Measurements from ENCODE around the gene FAM163A.

Gene FAM163A

GRCh38 chr1:179824265-179824664 is 81.2 kb downstream of the FAM163A start:
- H4K91ac ChIP-seq (ENCODE audit: low read depth, low read length, poor library complexity): no peak overlapping the region
- peaks cover 0 to 8% of the 10 kb centered on the region in 2 donors for H3K4me1 ChIP-seq (ENCODE audit: control insufficient read depth in 2 of 2, insufficient read depth in 1 of 2, low read depth in 1 of 2, low read length in 2 of 2)
- no peak overlapping the region for H3K27ac ChIP-seq (replicated peaks; ENCODE audit: low read length)
- peak overlapping the region; percentile 65 for H2BK12ac ChIP-seq (ENCODE audit: low read length)
- DNase-seq (ENCODE audit: low spot score): no peak
- H2BK15ac ChIP-seq (ENCODE audit: low read length): peak overlapping the region; percentile 24
- no CpG with 5 or more reads among the region's 6 CpGs for WGBS, 2 donors (ENCODE audit: extremely low coverage in 2 of 2, insufficient read length in 2 of 2, insufficient replicate concordance in 1 of 2)
- no peak overlapping the region for H2BK5ac ChIP-seq (ENCODE audit: low read length)
- H3K9me3 ChIP-seq (replicated peaks in 1 of 2; ENCODE audit: control insufficient read depth in 2 of 2, insufficient read depth in 1 of 2, low read depth in 1 of 2, low read length in 2 of 2): peaks cover 0 to 2% of the 10 kb centered on the region in 2 donors
- peak overlapping the region; percentile 65 for H3K23ac ChIP-seq (ENCODE audit: low read depth, low read length, poor library complexity)
- peaks cover 0 to 29% (median 0%) of the 10 kb centered on the region in 3 experiments for H3K27me3 ChIP-seq (ENCODE audit: control insufficient read depth in 3 of 3, insufficient read depth in 3 of 3, low read depth in 1 of 3, low read length in 3 of 3)
- H2BK120ac ChIP-seq (ENCODE audit: low read depth, low read length): no peak overlapping the region
- H3K79me1 ChIP-seq (ENCODE audit: low read depth, low read length): no peaks in the 10 kb centered on the region
- no peak overlapping the region for H4K8ac ChIP-seq (ENCODE audit: low read depth, low read length)
- peak overlapping the region; percentile 68 for H2AK5ac ChIP-seq (ENCODE audit: low read depth, low read length)
- peak overlapping the region; percentile 22 for H3K18ac ChIP-seq (ENCODE audit: low read length)
- no peak overlapping the region for H2AFZ ChIP-seq (ENCODE audit: low read length)
- no peak overlapping the region for H3K4ac ChIP-seq (ENCODE audit: low read length)
- no peak overlapping the region for H3K4me3 ChIP-seq (ENCODE audit: low read length in 2 of 2)
- no peak overlapping the region for H3K9ac ChIP-seq (ENCODE audit: low read depth, low read length, poor library complexity)
- no peak overlapping the region for H3K4me2 ChIP-seq (ENCODE audit: insufficient read depth, low read length, poor library complexity, severe bottlenecking)
- peak overlapping the region; percentile 33 for H3K14ac ChIP-seq (ENCODE audit: low read length)
- H3K36me3 ChIP-seq (replicated peaks in 1 of 2; ENCODE audit: control insufficient read depth in 2 of 2, insufficient read depth in 2 of 2, low read length in 2 of 2): no peaks in the 10 kb centered on the region

- no peaks in the 10 kb centered on the region for H3K36me3 ChIP-seq (replicated peaks in 1 of 2; ENCODE audit: control insufficient read depth in 2 of 2, insufficient read depth in 2 of 2, low read length in 2 of 2)
- H3K18ac ChIP-seq (ENCODE audit: low read length): peak overlapping the region; percentile 86
- H3K79me1 ChIP-seq (ENCODE audit: low read depth, low read length): no peaks in the 10 kb centered on the region
- no peak overlapping the region for H3K4me3 ChIP-seq (ENCODE audit: low read length in 2 of 2)
- H3K4ac ChIP-seq (ENCODE audit: low read length): no peak overlapping the region
- H2AFZ ChIP-seq (ENCODE audit: low read length): no peak overlapping the region
- peaks cover 0 to 28% (median 0%) of the 10 kb centered on the region in 3 experiments for H3K27me3 ChIP-seq (ENCODE audit: control insufficient read depth in 3 of 3, insufficient read depth in 3 of 3, low read depth in 1 of 3, low read length in 3 of 3)
- no peak overlapping the region for H2BK15ac ChIP-seq (ENCODE audit: low read length)
- no peak overlapping the region for H3K23ac ChIP-seq (ENCODE audit: low read depth, low read length, poor library complexity)
- H2BK12ac ChIP-seq (ENCODE audit: low read length): no peak overlapping the region
- H3K27ac ChIP-seq (replicated peaks; ENCODE audit: low read length): no peak overlapping the region
- WGBS, 2 donors (ENCODE audit: extremely low coverage in 2 of 2, insufficient read length in 2 of 2, insufficient replicate concordance in 1 of 2): no CpG with 5 or more reads among the region's 8 CpGs
- no peak overlapping the region for H4K91ac ChIP-seq (ENCODE audit: low read depth, low read length, poor library complexity)
- no peak overlapping the region for H3K9ac ChIP-seq (ENCODE audit: low read depth, low read length, poor library complexity)
- no peak overlapping the region for H3K14ac ChIP-seq (ENCODE audit: low read length)
- no peak overlapping the region for H3K4me2 ChIP-seq (ENCODE audit: insufficient read depth, low read length, poor library complexity, severe bottlenecking)
- peak overlapping the region; percentile 29 for H2AK5ac ChIP-seq (ENCODE audit: low read depth, low read length)
- H3K9me3 ChIP-seq (replicated peaks in 1 of 2; ENCODE audit: control insufficient read depth in 2 of 2, insufficient read depth in 1 of 2, low read depth in 1 of 2, low read length in 2 of 2): peaks cover 0 to 2% of the 10 kb centered on the region in 2 donors
- H4K8ac ChIP-seq (ENCODE audit: low read depth, low read length): no peak overlapping the region
- DNase-seq (ENCODE audit: low spot score): no peak
- no peak overlapping the region for H2BK5ac ChIP-seq (ENCODE audit: low read length)
- peaks cover 0 to 8% of the 10 kb centered on the region in 2 donors for H3K4me1 ChIP-seq (ENCODE audit: control insufficient read depth in 2 of 2, insufficient read depth in 1 of 2, low read depth in 1 of 2, low read length in 2 of 2)
- no peak overlapping the region for H2BK120ac ChIP-seq (ENCODE audit: low read depth, low read length)
Observed at GRCh38 chr1:179825206-179825605, 82.1 kb downstream of the FAM163A start.

- Histone ChIP-seq H2AK5ac (ENCODE audit: low read depth, low read length) (no peak overlapping the region), H3K79me1 (ENCODE audit: low read depth, low read length) (no peaks in the 10 kb centered on the region), H3K23ac (ENCODE audit: low read depth, low read length, poor library complexity) (no peak overlapping the region), H3K18ac (ENCODE audit: low read length) (peak overlapping the region; percentile 38), H3K4me3 (ENCODE audit: low read length in 2 of 2) (peak overlapping the region in 1 of 2 donors; percentile 27), H3K9ac (ENCODE audit: low read depth, low read length, poor library complexity) (no peak overlapping the region), H4K8ac (ENCODE audit: low read depth, low read length) (no peak overlapping the region), H4K91ac (ENCODE audit: low read depth, low read length, poor library complexity) (no peak overlapping the region), H3K4me1 (ENCODE audit: control insufficient read depth in 2 of 2, insufficient read depth in 1 of 2, low read depth in 1 of 2, low read length in 2 of 2) (peaks cover 0 to 8% of the 10 kb centered on the region in 2 donors), H3K4me2 (ENCODE audit: insufficient read depth, low read length, poor library complexity, severe bottlenecking) (no peak overlapping the region), H2BK12ac (ENCODE audit: low read length) (peak overlapping the region; percentile 76), H3K14ac (ENCODE audit: low read length) (no peak overlapping the region), H2BK15ac (ENCODE audit: low read length) (no peak overlapping the region), H3K9me3 (replicated peaks in 1 of 2; ENCODE audit: control insufficient read depth in 2 of 2, insufficient read depth in 1 of 2, low read depth in 1 of 2, low read length in 2 of 2) (peaks cover 0 to 2% of the 10 kb centered on the region in 2 donors), H3K4ac (ENCODE audit: low read length) (peak overlapping the region; percentile 8), H2AFZ (ENCODE audit: low read length) (peak overlapping the region; percentile 40), H2BK120ac (ENCODE audit: low read depth, low read length) (no peak overlapping the region), H3K27ac (replicated peaks; ENCODE audit: low read length) (no peak overlapping the region), H3K36me3 (replicated peaks in 1 of 2; ENCODE audit: control insufficient read depth in 2 of 2, insufficient read depth in 2 of 2, low read length in 2 of 2) (no peaks in the 10 kb centered on the region), H3K27me3 (ENCODE audit: control insufficient read depth in 3 of 3, insufficient read depth in 3 of 3, low read depth in 1 of 3, low read length in 3 of 3) (peaks cover 0 to 22% (median 0%) of the 10 kb centered on the region in 3 experiments), H2BK5ac (ENCODE audit: low read length) (no peak overlapping the region)
- no peak for DNase-seq (ENCODE audit: low spot score)
- no CpG with 5 or more reads among the region's 13 CpGs for WGBS, 2 donors (ENCODE audit: extremely low coverage in 2 of 2, insufficient read length in 2 of 2, insufficient replicate concordance in 1 of 2)
Observed at GRCh38 chr1:179825798-179826460, 82.8 kb downstream of the FAM163A start.

- no peak overlapping the region for H2BK15ac ChIP-seq (ENCODE audit: low read length)
Observed at GRCh38 chr1:179826626-179827280, 83.7 kb downstream of the FAM163A start.

More at GRCh38 chr1:179826626-179827280, 83.7 kb downstream of the FAM163A start:
- Histone ChIP-seq H3K23ac (ENCODE audit: low read depth, low read length, poor library complexity) (peak overlapping the region; percentile 26), H4K8ac (ENCODE audit: low read depth, low read length) (no peak overlapping the region), H3K4me3 (ENCODE audit: low read length in 2 of 2) (no peak overlapping the region), H2BK12ac (ENCODE audit: low read length) (no peak overlapping the region), H3K27me3 (ENCODE audit: control insufficient read depth in 3 of 3, insufficient read depth in 3 of 3, low read depth in 1 of 3, low read length in 3 of 3) (peaks cover 0 to 17% (median 0%) of the 10 kb centered on the region in 3 experiments), H4K91ac (ENCODE audit: low read depth, low read length, poor library complexity) (no peak overlapping the region), H3K4me2 (ENCODE audit: insufficient read depth, low read length, poor library complexity, severe bottlenecking) (no peak overlapping the region), H3K18ac (ENCODE audit: low read length) (no peak overlapping the region), H3K36me3 (replicated peaks in 1 of 2; ENCODE audit: control insufficient read depth in 2 of 2, insufficient read depth in 2 of 2, low read length in 2 of 2) (no peaks in the 10 kb centered on the region), H3K4ac (ENCODE audit: low read length) (no peak overlapping the region), H3K14ac (ENCODE audit: low read length) (no peak overlapping the region), H3K9me3 (replicated peaks in 1 of 2; ENCODE audit: control insufficient read depth in 2 of 2, insufficient read depth in 1 of 2, low read depth in 1 of 2, low read length in 2 of 2) (peaks cover 0 to 2% of the 10 kb centered on the region in 2 donors), H3K9ac (ENCODE audit: low read depth, low read length, poor library complexity) (no peak overlapping the region), H3K4me1 (ENCODE audit: control insufficient read depth in 2 of 2, insufficient read depth in 1 of 2, low read depth in 1 of 2, low read length in 2 of 2) (peaks cover 0 to 8% of the 10 kb centered on the region in 2 donors), H3K27ac (replicated peaks; ENCODE audit: low read length) (no peak overlapping the region), H2BK120ac (ENCODE audit: low read depth, low read length) (no peak overlapping the region), H2AFZ (ENCODE audit: low read length) (no peak overlapping the region), H2BK5ac (ENCODE audit: low read length) (no peak overlapping the region), H3K79me1 (ENCODE audit: low read depth, low read length) (no peaks in the 10 kb centered on the region), H2AK5ac (ENCODE audit: low read depth, low read length) (no peak overlapping the region)
- no peak for DNase-seq (ENCODE audit: low spot score)
- WGBS, 2 donors (ENCODE audit: extremely low coverage in 2 of 2, insufficient read length in 2 of 2, insufficient replicate concordance in 1 of 2): no CpG with 5 or more reads among the region's 7 CpGs
